SU-DHL-6 (cell line): ENCODE data around the gene ITGA2B.

Experiments used
- H2AFZ ChIP-seq: fragments of 200-600 bp; sonication (generic); 2 replicates; pipeline ENCODE4 v1.6.1; 2014; ENCODE audit warnings: low read depth, mild to moderate bottlenecking, moderate library complexity, mixed read lengths, antibody characterized with exemption, low read length; ENCODE audit not compliant: severe bottlenecking
- H3F3A ChIP-seq: fragments of 200-600 bp; shearing (Covaris generic); 2 replicates; pipeline ENCODE4 v1.6.0; 2016; ENCODE audit warnings: antibody characterized with exemption, mild to moderate bottlenecking; ENCODE audit not compliant: insufficient read depth
- H3K27ac ChIP-seq: fragments of 200-600 bp; sonication (generic); 2 replicates; pipeline ENCODE4 v1.5.1; 2016; ENCODE audit warnings: low read depth, mild to moderate bottlenecking, low read length, moderate library complexity, mixed read lengths
- H3K27me3 ChIP-seq: fragments of 200-600 bp; sonication (generic), shearing (Covaris generic); 2 replicates; pipeline ENCODE4 v1.6.0; 2014; ENCODE audit warnings: mild to moderate bottlenecking, low read length
- H3K36me3 ChIP-seq: fragments of 200-600 bp; sonication (generic); 2 replicates; pipeline ENCODE4 v1.6.1; 2014; ENCODE audit warnings: mild to moderate bottlenecking, low read length, mixed read lengths
- H3K4me2 ChIP-seq: fragments of 300-600, 200-600 bp; shearing (Covaris generic), sonication (generic); 2 replicates; pipeline ENCODE4 v1.6.0; 2014; ENCODE audit warnings: low read length, low read depth, mild to moderate bottlenecking; ENCODE audit not compliant: poor library complexity, severe bottlenecking
- H3K4me3 ChIP-seq: fragments of 200-600 bp; sonication (generic); 2 replicates; pipeline ENCODE4 v1.5.1; 2014; ENCODE audit warnings: antibody characterized with exemption, low read length, mild to moderate bottlenecking, mixed read lengths; ENCODE audit not compliant: insufficient read depth, poor library complexity, severe bottlenecking
- H3K79me2 ChIP-seq: fragments of 200-600 bp; sonication (generic); 2 replicates; pipeline ENCODE4 v1.6.1; 2014; ENCODE audit warnings: mild to moderate bottlenecking, low read length, moderate library complexity; ENCODE audit not compliant: insufficient read depth
- H3K9ac ChIP-seq: fragments of 200-600 bp; sonication (generic); 2 replicates; pipeline ENCODE4 v1.7.0; 2014; ENCODE audit warnings: mild to moderate bottlenecking, low read length
- H3K9me2 ChIP-seq: fragments of 200-600 bp; sonication (generic); replicated peaks from 2 replicates; pipeline ENCODE4 v1.6.1; 2014; ENCODE audit warnings: low read length; ENCODE audit not compliant: insufficient read depth
- H3K9me3 ChIP-seq: fragments of 200-600 bp; sonication (generic); 2 replicates; pipeline ENCODE4 v1.6.1; 2014; ENCODE audit warnings: low read length, mixed read lengths; ENCODE audit not compliant: insufficient read depth
- H4K20me1 ChIP-seq: fragments of 200-600 bp; sonication (generic); 2 replicates; pipeline ENCODE4 v1.6.1; 2014; ENCODE audit warnings: low read depth, mild to moderate bottlenecking, antibody characterized with exemption, low read length, moderate library complexity, mixed read lengths
- EZH2phosphoT487 ChIP-seq: fragments of 200-600 bp; sonication (generic), shearing (Covaris generic); conservative IDR thresholded peaks from 2 replicates; pipeline ENCODE4 v1.6.1; 2018; ENCODE audit warnings: mild to moderate bottlenecking, antibody characterized with exemption, low read length, moderate library complexity, mixed read lengths
- TF ChIP-seq, protein P1 (sequence below): fragments of 200-600 bp; sonication (generic); IDR thresholded peaks from one replicate; pipeline ENCODE4 v1.5.1; 2017; ENCODE audit warnings: antibody characterized with exemption, mild to moderate bottlenecking, low read length, moderate library complexity; ENCODE audit not compliant: insufficient read depth, poor library complexity, severe bottlenecking

Gene ITGA2B

DNA sequence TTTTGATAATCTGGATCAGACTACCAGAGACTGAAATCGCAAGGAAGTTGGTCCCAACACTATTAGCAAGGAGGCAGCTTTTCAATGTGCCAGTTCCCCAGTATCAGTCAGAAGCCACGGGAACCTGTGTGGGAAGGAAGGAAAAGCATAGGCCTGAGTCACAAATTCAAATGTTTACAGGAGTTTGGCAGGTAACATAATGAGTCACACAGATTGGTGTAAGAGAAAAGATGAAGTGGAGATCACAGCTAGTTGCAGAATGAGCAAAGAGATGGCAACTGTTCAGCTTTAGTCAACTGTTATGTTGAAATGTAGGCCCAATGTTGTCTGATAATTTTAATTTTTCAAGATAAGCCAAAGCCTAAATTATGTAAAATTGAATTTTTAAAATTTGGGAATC lies 28.1 kb upstream of the ITGA2B start:
- no peak overlapping the region for H3K27ac ChIP-seq
- H3K36me3 ChIP-seq: no peaks in the 10 kb centered on the region; the same call in 1 of the 2 replicates
- H3K4me3 ChIP-seq: no peak overlapping the region
- H3K9me2 ChIP-seq: no peaks in the 10 kb centered on the region
- no peak overlapping the region for H2AFZ ChIP-seq
- H3K27me3 ChIP-seq: no peaks in the 10 kb centered on the region
- H3F3A ChIP-seq: no peaks in the 10 kb centered on the region
- TF ChIP-seq, protein P1, sequence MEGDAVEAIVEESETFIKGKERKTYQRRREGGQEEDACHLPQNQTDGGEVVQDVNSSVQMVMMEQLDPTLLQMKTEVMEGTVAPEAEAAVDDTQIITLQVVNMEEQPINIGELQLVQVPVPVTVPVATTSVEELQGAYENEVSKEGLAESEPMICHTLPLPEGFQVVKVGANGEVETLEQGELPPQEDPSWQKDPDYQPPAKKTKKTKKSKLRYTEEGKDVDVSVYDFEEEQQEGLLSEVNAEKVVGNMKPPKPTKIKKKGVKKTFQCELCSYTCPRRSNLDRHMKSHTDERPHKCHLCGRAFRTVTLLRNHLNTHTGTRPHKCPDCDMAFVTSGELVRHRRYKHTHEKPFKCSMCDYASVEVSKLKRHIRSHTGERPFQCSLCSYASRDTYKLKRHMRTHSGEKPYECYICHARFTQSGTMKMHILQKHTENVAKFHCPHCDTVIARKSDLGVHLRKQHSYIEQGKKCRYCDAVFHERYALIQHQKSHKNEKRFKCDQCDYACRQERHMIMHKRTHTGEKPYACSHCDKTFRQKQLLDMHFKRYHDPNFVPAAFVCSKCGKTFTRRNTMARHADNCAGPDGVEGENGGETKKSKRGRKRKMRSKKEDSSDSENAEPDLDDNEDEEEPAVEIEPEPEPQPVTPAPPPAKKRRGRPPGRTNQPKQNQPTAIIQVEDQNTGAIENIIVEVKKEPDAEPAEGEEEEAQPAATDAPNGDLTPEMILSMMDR: no peak
- no peak for TF ChIP-seq EZH2phosphoT487
- no peaks in the 10 kb centered on the region for H3K9me3 ChIP-seq
- no peaks in the 10 kb centered on the region for H4K20me1 ChIP-seq
- no peak overlapping the region for H3K4me2 ChIP-seq
- no peak overlapping the region for H3K9ac ChIP-seq
- H3K79me2 ChIP-seq: no peaks in the 10 kb centered on the region

DNA sequence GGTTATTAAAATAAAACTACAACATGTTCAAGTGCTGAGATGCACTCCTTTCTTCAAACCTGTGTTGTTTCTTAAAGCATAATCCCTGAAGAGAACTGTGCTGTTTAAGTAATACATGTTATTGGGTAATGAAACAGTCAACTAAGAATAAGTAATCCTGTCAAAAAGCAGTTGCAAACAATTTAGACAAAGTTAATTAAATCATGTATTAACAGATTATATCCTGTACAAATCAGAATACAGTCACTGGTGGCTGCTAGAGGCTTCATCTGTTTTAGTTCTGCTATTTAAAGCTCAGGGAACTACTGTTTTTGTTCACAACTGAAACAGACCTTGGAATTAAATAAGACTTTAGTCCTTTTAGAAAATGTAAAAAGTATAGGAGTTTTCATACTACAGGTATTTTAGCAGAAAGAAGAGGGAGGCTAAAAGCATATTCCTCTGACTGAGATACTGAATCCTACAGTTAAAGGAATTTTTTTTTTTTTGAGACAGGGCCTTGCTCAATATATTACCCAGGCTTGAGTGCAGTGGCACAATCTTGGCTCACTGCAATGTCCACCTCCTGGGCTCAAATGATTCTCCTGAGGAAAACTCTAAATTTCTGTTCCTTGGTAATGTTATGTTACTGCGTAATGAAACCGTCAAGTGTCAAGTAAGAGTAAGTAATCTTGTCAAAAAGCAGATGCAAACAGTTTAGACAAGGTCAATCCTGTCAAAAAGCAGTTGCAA lies 27.3 kb upstream of the ITGA2B start:
- no peak overlapping the region for H3K27ac ChIP-seq
- H3F3A ChIP-seq: no peaks in the 10 kb centered on the region
- H2AFZ ChIP-seq: no peak overlapping the region
- H3K79me2 ChIP-seq: no peaks in the 10 kb centered on the region
- no peak overlapping the region for H3K9ac ChIP-seq
- no peak overlapping the region for H3K4me2 ChIP-seq
- H4K20me1 ChIP-seq: no peaks in the 10 kb centered on the region
- no peaks in the 10 kb centered on the region; the same call in 1 of the 2 replicates for H3K36me3 ChIP-seq
- no peaks in the 10 kb centered on the region for H3K9me2 ChIP-seq
- H3K27me3 ChIP-seq: no peaks in the 10 kb centered on the region
- TF ChIP-seq, protein P1: no peak
- no peak for TF ChIP-seq EZH2phosphoT487
- H3K9me3 ChIP-seq: no peaks in the 10 kb centered on the region
- H3K4me3 ChIP-seq: no peak overlapping the region

DNA sequence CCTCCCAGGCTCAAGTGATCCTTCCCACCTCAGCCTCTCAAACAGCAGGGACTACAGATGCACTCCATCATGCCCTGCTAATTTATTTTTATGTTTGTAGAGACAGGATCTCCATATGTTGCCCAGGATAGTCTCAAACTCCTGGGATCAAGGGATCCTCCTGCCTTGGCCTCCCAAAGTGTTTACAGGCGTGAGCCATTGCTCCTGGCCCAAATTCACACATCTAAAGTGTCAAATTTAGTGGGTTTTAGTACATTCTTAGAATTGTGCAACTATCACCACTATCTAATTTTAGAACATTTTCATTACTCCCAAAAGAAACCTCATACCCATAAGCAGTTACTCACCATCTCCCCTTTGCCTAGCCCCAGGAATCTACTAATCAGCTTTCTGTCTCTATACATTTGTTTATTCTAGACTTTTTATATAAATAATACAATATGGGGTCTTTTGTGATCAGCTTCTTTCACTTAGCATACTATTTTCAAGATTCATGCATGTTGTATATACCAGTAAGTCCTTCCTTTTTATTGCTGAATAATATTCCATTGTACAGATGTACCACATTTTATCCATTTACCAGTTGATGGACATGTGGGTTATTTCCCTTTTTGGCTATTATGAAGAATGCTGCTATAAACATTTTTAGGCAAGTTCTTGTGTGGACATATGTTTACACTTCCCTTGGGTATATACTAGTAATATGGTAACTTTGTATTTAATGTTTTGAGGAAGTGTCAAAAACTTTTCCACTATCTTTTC lies 25.1 kb upstream of the ITGA2B start:
- Histone ChIP-seq H3F3A (no peaks in the 10 kb centered on the region), H3K79me2 (no peaks in the 10 kb centered on the region), H3K9me2 (no peaks in the 10 kb centered on the region), H3K4me2 (no peak overlapping the region), H3K36me3 (no peaks in the 10 kb centered on the region), H3K9ac (no peak overlapping the region), H3K27ac (no peak overlapping the region), H3K4me3 (no peak overlapping the region), H2AFZ (no peak overlapping the region), H4K20me1 (no peaks in the 10 kb centered on the region), H3K27me3 (no peaks in the 10 kb centered on the region), H3K9me3 (no peaks in the 10 kb centered on the region)
- no peak for TF ChIP-seq EZH2phosphoT487
- TF ChIP-seq, protein P1: no peak
